C4-2B (cell line): ENCODE data around the gene DRD4.

Experiments used
- CTCF ChIP-seq: fragments of 450-650 bp; conservative IDR thresholded peaks from 2 replicates; pipeline ENCODE4 v1.5.1; 2017; ENCODE audit warnings: mild to moderate bottlenecking
- ZFX ChIP-seq: fragments of 450-650 bp; IDR thresholded peaks from 2 replicates; pipeline ENCODE4 v1.6.1; 2017

DNA sequence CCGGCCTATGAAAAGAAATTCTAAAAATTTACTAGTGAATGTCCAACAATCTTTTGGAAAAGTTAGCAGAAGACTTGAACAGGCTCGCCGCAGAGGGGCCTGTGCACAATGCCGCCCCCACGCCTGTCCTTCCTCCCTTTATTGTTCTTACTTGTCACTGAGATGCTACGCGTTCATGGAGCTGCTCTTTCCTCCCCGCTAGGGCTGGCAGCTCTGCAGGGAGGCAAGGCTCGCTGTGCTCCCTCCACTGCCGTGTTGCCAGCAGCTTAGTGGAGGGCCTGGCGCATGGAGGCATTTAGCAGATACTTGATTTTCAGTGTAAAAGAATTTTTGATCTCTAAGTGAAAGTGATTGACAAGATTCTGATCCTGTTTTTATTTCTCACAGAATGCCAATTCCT is 46.1 kb upstream of the DRD4 start:
- TF ChIP-seq CTCF (no peak), ZFX (no peak)
